ENCODE data around the gene C1QTNF12. TPM values are rescaled to one million over a fixed set of nuclear protein-coding genes. Genes with fewer than 3 reads are reported as not detected.
A peak's percentile ranks its signal among the peaks of the same experiment; 100 is the strongest.

Gene C1QTNF12
- total RNA-seq, 2 experiments from 2014 or later = 2.6 to 4.9 TPM

DNA sequence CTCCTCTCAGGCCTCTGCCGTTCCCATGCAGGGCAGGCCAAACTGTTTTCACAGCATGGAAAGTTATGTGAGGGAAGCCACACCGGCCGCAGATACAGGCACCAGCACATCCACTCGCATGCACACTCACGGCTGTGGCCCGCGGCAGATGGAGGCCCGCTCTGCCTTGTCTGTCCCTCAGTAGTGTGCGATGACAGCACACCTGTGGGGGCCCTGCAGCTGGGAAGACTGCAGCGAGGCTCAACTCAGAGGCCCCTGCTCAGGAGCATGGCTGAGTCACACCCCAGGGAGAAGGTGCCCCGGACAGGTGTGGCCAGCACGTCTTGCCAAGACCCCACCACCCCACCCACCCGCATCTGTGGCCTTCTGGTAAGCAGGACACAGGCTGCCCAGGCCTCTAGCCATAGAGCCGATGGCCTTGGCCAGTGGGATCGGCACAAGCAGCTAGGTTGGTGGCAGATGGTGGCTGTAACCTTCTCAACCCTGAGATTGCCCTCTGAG, 28.5 kb upstream of the C1QTNF12 start:
- peak overlapping the region; percentile 70 for H3K4me3 Mint-ChIP-seq
- POLR2A ChIA-PET = interaction anchor here (0.9 to 1.4 kb wide), 3 partner anchors 10 to 20 kb away, joined by 3 read pairs; no protein-coding TSS in a partner anchor
- intact Hi-C loops (cut with micrococcal nuclease) = no loop called here

DNA sequence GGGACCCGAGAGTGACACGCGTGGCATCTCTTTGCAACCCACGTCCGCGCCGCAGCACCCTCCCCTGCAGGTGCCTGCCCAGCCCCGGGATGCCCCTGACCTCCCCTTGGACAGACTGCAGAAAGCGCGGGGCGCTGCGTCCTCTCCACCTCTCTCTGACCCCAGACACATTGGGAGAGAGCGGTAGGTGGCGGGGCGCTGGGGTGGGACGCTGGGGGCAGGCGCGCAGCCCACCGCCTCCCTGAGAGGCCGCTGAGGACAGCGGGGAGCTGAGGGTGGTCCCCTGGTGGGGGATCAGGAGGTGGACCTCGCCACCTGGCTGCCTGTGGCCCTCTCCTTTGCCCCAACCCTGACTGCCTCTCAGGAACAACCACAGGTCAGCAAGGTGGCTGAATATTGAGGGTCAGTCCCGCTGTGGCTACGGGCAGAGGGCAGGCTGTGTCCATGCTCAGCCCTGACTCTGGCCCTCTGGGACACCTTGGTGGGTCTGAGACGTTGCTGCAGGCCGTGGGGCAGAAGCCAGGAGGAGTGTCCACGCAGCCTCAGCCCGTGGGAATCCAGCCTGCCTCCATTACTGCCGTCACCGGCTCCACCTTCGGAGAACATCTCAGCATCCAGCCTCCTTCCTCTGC, 27.9 kb upstream of the C1QTNF12 start:
- CTCF ChIA-PET = no interaction called here
- H3K9me3 Mint-ChIP-seq = no peaks in the 10 kb centered on the region
- DNase-seq (no peak), ATAC-seq (no peak)
- peak overlapping the region; percentile 52 for H3K27ac Mint-ChIP-seq
- peaks cover 24% of the 10 kb centered on the region for H3K36me3 Mint-ChIP-seq (ENCODE audit: low read depth)
- TF ChIP-seq, protein P1, sequence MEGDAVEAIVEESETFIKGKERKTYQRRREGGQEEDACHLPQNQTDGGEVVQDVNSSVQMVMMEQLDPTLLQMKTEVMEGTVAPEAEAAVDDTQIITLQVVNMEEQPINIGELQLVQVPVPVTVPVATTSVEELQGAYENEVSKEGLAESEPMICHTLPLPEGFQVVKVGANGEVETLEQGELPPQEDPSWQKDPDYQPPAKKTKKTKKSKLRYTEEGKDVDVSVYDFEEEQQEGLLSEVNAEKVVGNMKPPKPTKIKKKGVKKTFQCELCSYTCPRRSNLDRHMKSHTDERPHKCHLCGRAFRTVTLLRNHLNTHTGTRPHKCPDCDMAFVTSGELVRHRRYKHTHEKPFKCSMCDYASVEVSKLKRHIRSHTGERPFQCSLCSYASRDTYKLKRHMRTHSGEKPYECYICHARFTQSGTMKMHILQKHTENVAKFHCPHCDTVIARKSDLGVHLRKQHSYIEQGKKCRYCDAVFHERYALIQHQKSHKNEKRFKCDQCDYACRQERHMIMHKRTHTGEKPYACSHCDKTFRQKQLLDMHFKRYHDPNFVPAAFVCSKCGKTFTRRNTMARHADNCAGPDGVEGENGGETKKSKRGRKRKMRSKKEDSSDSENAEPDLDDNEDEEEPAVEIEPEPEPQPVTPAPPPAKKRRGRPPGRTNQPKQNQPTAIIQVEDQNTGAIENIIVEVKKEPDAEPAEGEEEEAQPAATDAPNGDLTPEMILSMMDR (IDR thresholded peaks at IDR 0.05) = no peak
- no peaks in the 10 kb centered on the region for H3K27me3 Mint-ChIP-seq
- POLR2A ChIA-PET = interaction anchor here (0.9 to 1.4 kb wide), 2 partner anchors 21 to 24 kb away, joined by 3 to 4 read pairs; no protein-coding TSS in a partner anchor
- intact Hi-C loops (cut with micrococcal nuclease) = no loop called here
- H3K4me3 Mint-ChIP-seq = peak overlapping the region; percentile 70
- peaks cover 37% of the 10 kb centered on the region for H3K4me1 Mint-ChIP-seq (ENCODE audit: low read depth)

More for the DNA sequence above, 28.5 kb upstream of the C1QTNF12 start:
- Mint-ChIP-seq H3K27ac (no peak overlapping the region), H3K27me3 (no peaks in the 10 kb centered on the region), H3K9me3 (no peaks in the 10 kb centered on the region), H3K4me1 (ENCODE audit: low read depth) (peaks cover 33% of the 10 kb centered on the region), H3K36me3 (ENCODE audit: low read depth) (peaks cover 24% of the 10 kb centered on the region)
- TF ChIP-seq, protein P1 (IDR thresholded peaks at IDR 0.05) = no peak
- CTCF ChIA-PET = no interaction called here
- ATAC-seq (no peak), DNase-seq (no peak)

DNA sequence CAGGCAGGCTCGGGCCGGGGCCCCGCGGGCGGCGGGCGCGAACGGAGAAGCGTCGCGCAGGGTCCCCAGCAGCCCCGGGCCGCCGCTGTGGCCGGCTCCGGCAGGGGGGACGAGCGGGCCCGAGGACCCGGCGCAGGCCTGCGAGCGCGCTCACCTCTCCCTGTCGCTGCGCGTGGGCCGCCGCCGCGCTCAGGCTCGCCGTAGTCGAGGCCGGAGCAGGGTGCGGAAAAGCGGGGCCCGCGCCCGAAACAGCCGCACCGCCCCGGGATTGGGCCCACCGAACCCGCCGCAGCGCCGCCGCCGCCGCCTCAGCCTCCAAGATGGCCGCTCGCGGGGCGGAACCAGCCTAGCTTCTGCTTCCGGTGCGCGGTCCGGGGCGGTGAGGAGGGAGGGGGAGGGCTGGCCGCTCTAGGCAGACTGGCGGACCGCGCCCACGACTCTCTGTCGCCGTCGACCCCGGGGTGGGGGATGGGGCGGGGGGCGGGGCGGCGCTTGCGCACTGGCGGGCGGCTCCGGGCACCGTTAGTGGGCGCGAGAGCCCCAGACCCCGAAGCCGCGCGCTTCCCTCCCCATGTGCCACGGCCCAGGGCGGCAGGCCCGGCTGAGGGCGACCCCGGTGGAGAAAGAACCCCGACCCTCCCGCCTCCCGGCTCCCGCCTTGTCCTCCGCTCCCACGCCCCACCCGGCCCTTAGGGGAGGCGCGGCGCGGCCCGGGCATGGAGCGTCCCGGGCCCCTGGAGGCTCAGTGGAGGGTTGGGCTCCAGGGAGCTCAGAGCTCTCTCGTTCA, 27.2 kb upstream of the C1QTNF12 start, which contains the start of gene UBE2J2:
Gene UBE2J2, minus strand, starts transcription at position 343 of the 787 bp plus-strand sequence. CDS start 5,862 bp downstream, outside the sequence.
- ChIA-PET CTCF (no interaction called here), POLR2A (interaction anchor here (0.6 to 1.4 kb wide), 7 partner anchors 10 to 230 kb away, joined by 3 to 4 read pairs (median 3); no protein-coding TSS in a partner anchor)
- DNase-seq (peak; percentile 96), ATAC-seq (peak; percentile 98)
- intact Hi-C loops (cut with micrococcal nuclease) = no loop called here
- peaks cover 24% of the 10 kb centered on the region for H3K36me3 Mint-ChIP-seq (ENCODE audit: low read depth)
- H3K4me1 Mint-ChIP-seq (ENCODE audit: low read depth) = peaks cover 39% of the 10 kb centered on the region
- no peaks in the 10 kb centered on the region for H3K9me3 Mint-ChIP-seq
- TF ChIP-seq, protein P1 (IDR thresholded peaks at IDR 0.05) = no peak
- H3K27ac Mint-ChIP-seq = peak within 1 kb of the TSS; percentile 85
- no peaks in the 10 kb centered on the region for H3K27me3 Mint-ChIP-seq
- H3K4me3 Mint-ChIP-seq = peak within 1 kb of the TSS; percentile 90

DNA sequence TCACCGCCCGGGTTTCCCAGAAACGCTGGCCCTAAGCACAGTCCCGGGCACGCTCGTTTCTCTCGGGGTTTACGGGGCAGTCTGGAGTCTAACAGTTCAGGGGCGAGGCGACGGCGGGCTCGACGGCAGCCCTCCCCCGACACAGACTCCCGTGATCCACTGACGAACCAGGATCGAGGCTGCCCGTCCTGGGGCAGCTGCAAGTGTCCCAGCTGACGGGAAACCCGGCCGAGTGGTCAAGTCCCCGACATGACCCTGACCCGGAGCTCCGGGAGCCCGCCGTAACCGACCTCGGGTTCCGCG, 26.6 kb upstream of the C1QTNF12 start:
- Mint-ChIP-seq H3K4me3 (peak overlapping the region; percentile 90), H3K27me3 (no peaks in the 10 kb centered on the region), H3K27ac (peak overlapping the region; percentile 85), H3K36me3 (ENCODE audit: low read depth) (peaks cover 24% of the 10 kb centered on the region), H3K4me1 (ENCODE audit: low read depth) (peaks cover 40% of the 10 kb centered on the region), H3K9me3 (no peaks in the 10 kb centered on the region)
- ATAC-seq (no peak), DNase-seq (no peak)
- intact Hi-C loops (cut with micrococcal nuclease) = no loop called here
- TF ChIP-seq, protein P1 (IDR thresholded peaks at IDR 0.05) = no peak
- CTCF ChIA-PET = no interaction called here
- POLR2A ChIA-PET = interaction anchor here (0.6 to 1.4 kb wide), 6 partner anchors 10 to 230 kb away, joined by 3 to 4 read pairs (median 3); no protein-coding TSS in a partner anchor

Measured in activated CD8-positive, alpha-beta T cell treated with anti-CD3 and anti-CD28 coated beads for 36 hours (primary cell).